AG09309 (cell line): Measurements from ENCODE around the gene TCF25.

Experiments used
- DNase-seq: peaks from one replicate; pipeline ENCODE4 v3.0.0-alpha.2; 2010; ENCODE audit warnings: low read depth
- H3K4me3 ChIP-seq: 2 replicates; pipeline ENCODE4 v1.5.1; 2011; ENCODE audit warnings: mild to moderate bottlenecking, low read depth, low read length, moderate library complexity; ENCODE audit not compliant: control insufficient read depth
- CTCF ChIP-seq: IDR thresholded peaks from 2 replicates; pipeline ENCODE4 v1.5.1; 2011; ENCODE audit warnings: mild to moderate bottlenecking, low read depth, low read length, inconsistent platforms; ENCODE audit not compliant: insufficient read depth, control insufficient read depth; ENCODE audit errors: missing control alignments

TCF25 gene

GRCh38 chr16:89956505-89957215 lies 83.3 kb downstream of the TCF25 start:
- no peak for TF ChIP-seq CTCF
- H3K4me3 ChIP-seq = no peak overlapping the region
- no peak for DNase-seq

GRCh38 chr16:89957216-89957785 lies 83.9 kb downstream of the TCF25 start:
- TF ChIP-seq CTCF = no peak
- H3K4me3 ChIP-seq = no peak overlapping the region
- DNase-seq = no peak

GRCh38 chr16:89958068-89958467 lies 84.7 kb downstream of the TCF25 start:
- TF ChIP-seq CTCF = no peak
- no peak overlapping the region for H3K4me3 ChIP-seq
- no peak for DNase-seq

- TF ChIP-seq CTCF = no peak
- no peak overlapping the region for H3K4me3 ChIP-seq
- DNase-seq = no peak
Observed at GRCh38 chr16:89958596-89958995, 85.2 kb downstream of the TCF25 start.

GRCh38 chr16:89960966-89961365 lies 87.6 kb downstream of the TCF25 start:
- no peak for DNase-seq
- H3K4me3 ChIP-seq = no peak overlapping the region
- no peak for TF ChIP-seq CTCF
